SK-N-SH treated with all-trans-retinoic acid at 6 μM for 48 hours (cell line): Measurements from ENCODE around the gene MED29.

ENCODE experiments used
- ATAC-seq: fragments of 200-7000 bp; cut with Tn5 transposase; 3 replicates; pipeline ENCODE4 v1.9.1; 2020; ENCODE audit warnings: mild to moderate bottlenecking, moderate library complexity
- ARNTL ChIP-seq: fragments of 450-650 bp; formaldehyde crosslinking; IDR thresholded peaks from 2 replicates; pipeline ENCODE4 v1.5.0; 2020; ENCODE audit warnings: low read depth, mild to moderate bottlenecking, moderate library complexity, borderline replicate concordance
- BACH2 ChIP-seq: fragments of 250-450 bp; sonication (Bioruptor Pico); IDR thresholded peaks from 2 replicates; pipeline ENCODE4 v1.9.0; 2021; ENCODE audit warnings: mild to moderate bottlenecking, borderline replicate concordance
- CSDC2 ChIP-seq: fragments of 250-450 bp; sonication (Bioruptor Pico); IDR thresholded peaks from 2 replicates; pipeline ENCODE4 v1.5.0; 2020; ENCODE audit warnings: mild to moderate bottlenecking, moderate library complexity
- ESRRG ChIP-seq: fragments of 250-450 bp; sonication (Bioruptor Pico); IDR thresholded peaks from 2 replicates; pipeline ENCODE4 v1.6.1; 2021; ENCODE audit warnings: mild to moderate bottlenecking
- GLIS3 ChIP-seq: fragments of 250-450 bp; sonication (Bioruptor Pico); IDR thresholded peaks from 2 replicates; pipeline ENCODE4 v1.5.0; 2020; ENCODE audit warnings: mild to moderate bottlenecking, moderate library complexity
- ISL1 ChIP-seq: fragments of 250-450 bp; sonication (Bioruptor Pico); IDR thresholded peaks from 2 replicates; pipeline ENCODE4 v2.1.2; 2022; ENCODE audit warnings: mild to moderate bottlenecking, moderate library complexity
- OSR1 ChIP-seq: fragments of 250-450 bp; sonication (Bioruptor Pico); IDR thresholded peaks from 2 replicates; pipeline ENCODE4 v1.8.0; 2022; ENCODE audit warnings: moderate library complexity, mild to moderate bottlenecking, inconsistent platforms
- POU6F1 ChIP-seq: fragments of 250-450 bp; sonication (Bioruptor Pico); IDR thresholded peaks from 2 replicates; pipeline ENCODE4 v1.8.0; 2021; ENCODE audit warnings: low read depth, mild to moderate bottlenecking, moderate library complexity, borderline replicate concordance
- PPARA ChIP-seq: fragments of 250-450 bp; sonication (Bioruptor Pico); IDR thresholded peaks from 2 replicates; pipeline ENCODE4 v1.5.0; 2020; ENCODE audit warnings: mild to moderate bottlenecking, borderline replicate concordance
- RARB ChIP-seq: fragments of 250-450 bp; sonication (Bioruptor Pico); IDR thresholded peaks from 2 replicates; pipeline ENCODE4 v1.8.0; 2021; ENCODE audit warnings: mild to moderate bottlenecking, moderate library complexity
- SNAI2 ChIP-seq: fragments of 250-450 bp; sonication (Bioruptor Pico); IDR thresholded peaks from 2 replicates; pipeline ENCODE4 v1.5.0; 2020; ENCODE audit warnings: mild to moderate bottlenecking, moderate library complexity
- TCF4 ChIP-seq: fragments of 250-450 bp; sonication (Bioruptor Pico); IDR thresholded peaks from 2 replicates; pipeline ENCODE4 v1.8.0; 2021; ENCODE audit warnings: mild to moderate bottlenecking, moderate library complexity, borderline replicate concordance
- TOX ChIP-seq: fragments of 250-450 bp; sonication (Bioruptor Pico); IDR thresholded peaks from 2 replicates; pipeline ENCODE4 v1.8.0; 2021; ENCODE audit warnings: mild to moderate bottlenecking, moderate library complexity, borderline replicate concordance
- ZC3H10 ChIP-seq: fragments of 250-450 bp; sonication (Bioruptor Pico); IDR thresholded peaks from 2 replicates; pipeline ENCODE4 v1.5.1; 2021; ENCODE audit warnings: mild to moderate bottlenecking, moderate library complexity
- ZFP3 ChIP-seq: fragments of 250-450 bp; sonication (Bioruptor Pico); IDR thresholded peaks from 2 replicates; pipeline ENCODE4 v1.5.0; 2020; ENCODE audit warnings: mild to moderate bottlenecking, moderate library complexity
- ZFP30 ChIP-seq: fragments of 450-650 bp; formaldehyde crosslinking; IDR thresholded peaks from 2 replicates; pipeline ENCODE4 v1.5.0; 2022; ENCODE audit warnings: mild to moderate bottlenecking, moderate library complexity
- ZNF565 ChIP-seq: fragments of 450-650 bp; formaldehyde crosslinking; conservative IDR thresholded peaks from 2 replicates; pipeline ENCODE4 v1.5.0; 2020; ENCODE audit warnings: low read depth, mild to moderate bottlenecking, moderate library complexity
- ZNF70 ChIP-seq: fragments of 450-650 bp; formaldehyde crosslinking; IDR thresholded peaks from 2 replicates; pipeline ENCODE4 v1.5.0; 2020; ENCODE audit warnings: mild to moderate bottlenecking, moderate library complexity
- ZNF8 ChIP-seq: fragments of 450-650 bp; formaldehyde crosslinking; IDR thresholded peaks from 2 replicates; pipeline ENCODE4 v1.5.0; 2020; ENCODE audit warnings: mild to moderate bottlenecking, moderate library complexity
- TF ChIP-seq, protein P1 (sequence below): fragments of 250-450 bp; sonication (Bioruptor Pico); IDR thresholded peaks from 2 replicates; pipeline ENCODE4 v1.5.1; 2021; ENCODE audit warnings: mild to moderate bottlenecking, moderate library complexity
- TF ChIP-seq, protein P2 (sequence below): fragments of 250-450 bp; sonication (Bioruptor Pico); IDR thresholded peaks from 2 replicates; pipeline ENCODE4 v1.5.1; 2020; ENCODE audit warnings: low read depth, mild to moderate bottlenecking, moderate library complexity
- TF ChIP-seq, protein P3 (sequence below): fragments of 250-450 bp; sonication (Bioruptor Pico); IDR thresholded peaks from 2 replicates; pipeline ENCODE4 v1.5.0; 2020; ENCODE audit warnings: mild to moderate bottlenecking, moderate library complexity

Gene MED29

DNA sequence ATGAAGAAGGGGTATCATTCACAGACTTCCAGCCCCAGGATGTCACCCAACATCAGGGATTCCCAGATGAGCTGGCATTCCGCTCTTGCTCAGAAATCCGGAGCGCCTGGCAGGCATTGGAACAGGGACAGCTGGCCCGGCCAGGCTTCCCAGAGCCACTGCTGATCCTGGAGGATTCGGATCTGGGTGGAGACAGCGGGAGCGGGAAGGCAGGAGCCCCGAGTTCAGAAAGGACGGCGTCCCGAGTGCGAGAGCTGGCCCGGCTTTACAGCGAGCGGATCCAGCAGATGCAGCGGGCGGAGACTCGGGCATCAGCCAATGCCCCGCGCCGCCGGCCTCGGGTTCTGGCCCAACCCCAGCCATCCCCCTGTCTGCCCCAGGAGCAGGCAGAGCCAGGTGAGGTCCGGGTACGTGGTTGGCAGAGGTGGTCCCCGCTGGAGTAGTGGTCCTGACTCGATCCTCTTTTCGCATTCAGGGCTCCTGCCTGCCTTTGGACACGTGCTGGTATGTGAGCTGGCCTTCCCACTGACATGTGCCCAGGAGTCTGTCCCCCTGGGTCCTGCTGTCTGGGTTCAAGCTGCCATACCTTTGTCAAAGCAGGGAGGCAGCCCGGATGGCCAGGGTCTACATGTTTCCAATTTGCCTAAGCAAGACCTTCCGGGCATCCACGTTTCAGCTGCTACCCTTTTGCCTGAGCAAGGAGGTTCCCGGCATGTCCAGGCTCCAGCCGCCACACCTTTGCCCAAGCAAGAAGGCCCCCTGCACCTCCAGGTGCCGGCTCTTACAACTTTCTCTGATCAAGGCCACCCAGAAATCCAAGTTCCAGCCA, 32.3 kb downstream of the MED29 start (continued):
- TF ChIP-seq ZNF565 (CRISPR knock-in tag) (no peak), ZNF8 (no peak), CSDC2 (CRISPR knock-in tag) (no peak), RARB (no peak), ZC3H10 (CRISPR knock-in tag) (no peak), GLIS3 (no peak), ZFP3 (CRISPR knock-in tag) (no peak), ZNF70 (CRISPR knock-in tag) (no peak), ESRRG (CRISPR knock-in tag) (no peak), BACH2 (CRISPR knock-in tag) (no peak), ARNTL (CRISPR knock-in tag) (no peak), ISL1 (CRISPR knock-in tag) (no peak)

- ATAC-seq = no peak
- TF ChIP-seq, protein P1, sequence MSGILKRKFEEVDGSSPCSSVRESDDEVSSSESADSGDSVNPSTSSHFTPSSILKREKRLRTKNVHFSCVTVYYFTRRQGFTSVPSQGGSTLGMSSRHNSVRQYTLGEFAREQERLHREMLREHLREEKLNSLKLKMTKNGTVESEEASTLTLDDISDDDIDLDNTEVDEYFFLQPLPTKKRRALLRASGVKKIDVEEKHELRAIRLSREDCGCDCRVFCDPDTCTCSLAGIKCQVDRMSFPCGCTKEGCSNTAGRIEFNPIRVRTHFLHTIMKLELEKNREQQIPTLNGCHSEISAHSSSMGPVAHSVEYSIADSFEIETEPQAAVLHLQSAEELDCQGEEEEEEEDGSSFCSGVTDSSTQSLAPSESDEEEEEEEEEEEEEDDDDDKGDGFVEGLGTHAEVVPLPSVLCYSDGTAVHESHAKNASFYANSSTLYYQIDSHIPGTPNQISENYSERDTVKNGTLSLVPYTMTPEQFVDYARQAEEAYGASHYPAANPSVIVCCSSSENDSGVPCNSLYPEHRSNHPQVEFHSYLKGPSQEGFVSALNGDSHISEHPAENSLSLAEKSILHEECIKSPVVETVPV = no peak
- TF ChIP-seq ZFP30 (CRISPR knock-in tag) = no peak
- TF ChIP-seq, protein P2, sequence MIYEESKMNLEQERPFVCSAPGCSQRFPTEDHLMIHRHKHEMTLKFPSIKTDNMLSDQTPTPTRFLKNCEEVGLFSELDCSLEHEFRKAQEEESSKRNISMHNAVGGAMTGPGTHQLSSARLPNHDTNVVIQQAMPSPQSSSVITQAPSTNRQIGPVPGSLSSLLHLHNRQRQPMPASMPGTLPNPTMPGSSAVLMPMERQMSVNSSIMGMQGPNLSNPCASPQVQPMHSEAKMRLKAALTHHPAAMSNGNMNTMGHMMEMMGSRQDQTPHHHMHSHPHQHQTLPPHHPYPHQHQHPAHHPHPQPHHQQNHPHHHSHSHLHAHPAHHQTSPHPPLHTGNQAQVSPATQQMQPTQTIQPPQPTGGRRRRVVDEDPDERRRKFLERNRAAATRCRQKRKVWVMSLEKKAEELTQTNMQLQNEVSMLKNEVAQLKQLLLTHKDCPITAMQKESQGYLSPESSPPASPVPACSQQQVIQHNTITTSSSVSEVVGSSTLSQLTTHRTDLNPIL (CRISPR knock-in tag) = no peak
- TF ChIP-seq ZNF70 (CRISPR knock-in tag) = no peak
- TF ChIP-seq CSDC2 (CRISPR knock-in tag) = no peak
- TF ChIP-seq ISL1 (CRISPR knock-in tag) = no peak
- TF ChIP-seq TCF4 = no peak
- TF ChIP-seq POU6F1 (CRISPR knock-in tag) = no peak
- no peak for TF ChIP-seq ZNF8
- no peak for TF ChIP-seq SNAI2 (CRISPR knock-in tag)
- TF ChIP-seq, protein P3, sequence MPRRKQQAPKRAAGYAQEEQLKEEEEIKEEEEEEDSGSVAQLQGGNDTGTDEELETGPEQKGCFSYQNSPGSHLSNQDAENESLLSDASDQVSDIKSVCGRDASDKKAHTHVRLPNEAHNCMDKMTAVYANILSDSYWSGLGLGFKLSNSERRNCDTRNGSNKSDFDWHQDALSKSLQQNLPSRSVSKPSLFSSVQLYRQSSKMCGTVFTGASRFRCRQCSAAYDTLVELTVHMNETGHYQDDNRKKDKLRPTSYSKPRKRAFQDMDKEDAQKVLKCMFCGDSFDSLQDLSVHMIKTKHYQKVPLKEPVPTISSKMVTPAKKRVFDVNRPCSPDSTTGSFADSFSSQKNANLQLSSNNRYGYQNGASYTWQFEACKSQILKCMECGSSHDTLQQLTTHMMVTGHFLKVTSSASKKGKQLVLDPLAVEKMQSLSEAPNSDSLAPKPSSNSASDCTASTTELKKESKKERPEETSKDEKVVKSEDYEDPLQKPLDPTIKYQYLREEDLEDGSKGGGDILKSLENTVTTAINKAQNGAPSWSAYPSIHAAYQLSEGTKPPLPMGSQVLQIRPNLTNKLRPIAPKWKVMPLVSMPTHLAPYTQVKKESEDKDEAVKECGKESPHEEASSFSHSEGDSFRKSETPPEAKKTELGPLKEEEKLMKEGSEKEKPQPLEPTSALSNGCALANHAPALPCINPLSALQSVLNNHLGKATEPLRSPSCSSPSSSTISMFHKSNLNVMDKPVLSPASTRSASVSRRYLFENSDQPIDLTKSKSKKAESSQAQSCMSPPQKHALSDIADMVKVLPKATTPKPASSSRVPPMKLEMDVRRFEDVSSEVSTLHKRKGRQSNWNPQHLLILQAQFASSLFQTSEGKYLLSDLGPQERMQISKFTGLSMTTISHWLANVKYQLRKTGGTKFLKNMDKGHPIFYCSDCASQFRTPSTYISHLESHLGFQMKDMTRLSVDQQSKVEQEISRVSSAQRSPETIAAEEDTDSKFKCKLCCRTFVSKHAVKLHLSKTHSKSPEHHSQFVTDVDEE (CRISPR knock-in tag) = no peak
- TF ChIP-seq ESRRG (CRISPR knock-in tag) = no peak
- TF ChIP-seq ZC3H10 (CRISPR knock-in tag) = no peak
- TF ChIP-seq OSR1 (CRISPR knock-in tag) = no peak
- no peak for TF ChIP-seq TOX (CRISPR knock-in tag)
- TF ChIP-seq BACH2 (CRISPR knock-in tag) = no peak
- TF ChIP-seq ZNF565 (CRISPR knock-in tag) = no peak
- no peak for TF ChIP-seq RARB
- no peak for TF ChIP-seq PPARA
These were observed 33.8 kb downstream of the MED29 start for GRCh38 chr19:39424934-39425333.

DNA sequence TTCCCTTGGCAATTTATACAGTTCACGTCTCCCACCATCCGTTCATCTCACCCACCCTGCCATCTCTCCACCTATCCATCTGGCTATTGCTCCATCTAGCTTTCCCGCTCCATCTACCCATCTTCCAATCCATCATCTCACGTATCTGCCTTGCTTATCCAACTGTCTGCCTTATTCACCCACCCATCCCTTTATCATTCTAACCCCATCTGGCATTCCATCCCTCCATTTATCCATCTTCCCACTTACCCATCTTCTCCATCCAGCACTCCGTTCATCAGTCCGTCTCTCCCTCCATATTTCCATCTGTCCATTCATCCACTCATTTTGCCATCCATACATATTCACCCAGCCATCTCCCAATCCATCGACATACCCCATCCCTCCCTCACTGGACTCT, 34.6 kb downstream of the MED29 start:
- no peak for ATAC-seq

More for the DNA sequence above, 34.6 kb downstream of the MED29 start:
- TF ChIP-seq, protein P1 = no peak
- TF ChIP-seq RARB = no peak
- TF ChIP-seq SNAI2 (CRISPR knock-in tag) = no peak
- TF ChIP-seq ESRRG (CRISPR knock-in tag) = no peak
- TF ChIP-seq ARNTL (CRISPR knock-in tag) = no peak
- TF ChIP-seq ZFP30 (CRISPR knock-in tag) = no peak
- TF ChIP-seq TOX (CRISPR knock-in tag) = no peak
- TF ChIP-seq, all 23 proteins: peak for 0
